ENCODE measurements around the gene TBC1D7. TPM values are rescaled to one million over a fixed set of nuclear protein-coding genes. Genes with fewer than 3 reads are reported as not detected.

The TBC1D7 gene
- total RNA-seq, 6 donors from 2014 or later = 8.1 to 32.5 (median 14.3) TPM

- no peak overlapping the region for H3K27ac ChIP-seq
- peaks cover 15 to 21% (median 19%) of the 10 kb centered on the region in 4 donors for H3K4me1 ChIP-seq
- WGBS, 2 donors = 95 to 98% methylated on average over 9 of the region's 9 CpGs
- no peak for TF ChIP-seq POLR2A (IDR thresholded peaks at IDR 0.05)
- no peak for TF ChIP-seq EP300 (IDR thresholded peaks at IDR 0.05)
- TF ChIP-seq, protein P1, sequence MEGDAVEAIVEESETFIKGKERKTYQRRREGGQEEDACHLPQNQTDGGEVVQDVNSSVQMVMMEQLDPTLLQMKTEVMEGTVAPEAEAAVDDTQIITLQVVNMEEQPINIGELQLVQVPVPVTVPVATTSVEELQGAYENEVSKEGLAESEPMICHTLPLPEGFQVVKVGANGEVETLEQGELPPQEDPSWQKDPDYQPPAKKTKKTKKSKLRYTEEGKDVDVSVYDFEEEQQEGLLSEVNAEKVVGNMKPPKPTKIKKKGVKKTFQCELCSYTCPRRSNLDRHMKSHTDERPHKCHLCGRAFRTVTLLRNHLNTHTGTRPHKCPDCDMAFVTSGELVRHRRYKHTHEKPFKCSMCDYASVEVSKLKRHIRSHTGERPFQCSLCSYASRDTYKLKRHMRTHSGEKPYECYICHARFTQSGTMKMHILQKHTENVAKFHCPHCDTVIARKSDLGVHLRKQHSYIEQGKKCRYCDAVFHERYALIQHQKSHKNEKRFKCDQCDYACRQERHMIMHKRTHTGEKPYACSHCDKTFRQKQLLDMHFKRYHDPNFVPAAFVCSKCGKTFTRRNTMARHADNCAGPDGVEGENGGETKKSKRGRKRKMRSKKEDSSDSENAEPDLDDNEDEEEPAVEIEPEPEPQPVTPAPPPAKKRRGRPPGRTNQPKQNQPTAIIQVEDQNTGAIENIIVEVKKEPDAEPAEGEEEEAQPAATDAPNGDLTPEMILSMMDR (IDR thresholded peaks at IDR 0.05) = no peak
- no peak for TF ChIP-seq POLR2AphosphoS5 (IDR thresholded peaks at IDR 0.05)
- DNase-seq (no peak), ATAC-seq (ENCODE audit: low FRiP score in 2 of 2) (no peak)
- no peaks in the 10 kb centered on the region for H3K9me3 ChIP-seq
- no peak overlapping the region for H3K4me3 ChIP-seq
- no peaks in the 10 kb centered on the region for H3K27me3 ChIP-seq
- no peaks in the 10 kb centered on the region for H3K36me3 ChIP-seq
Observed at GRCh38 chr6:13352165-13352564, 23.8 kb upstream of the TBC1D7 start.

- H3K4me3 ChIP-seq = no peak overlapping the region
- H3K27me3 ChIP-seq = no peaks in the 10 kb centered on the region
- peaks cover 15 to 21% (median 19%) of the 10 kb centered on the region in 4 donors for H3K4me1 ChIP-seq
- TF ChIP-seq POLR2A (IDR thresholded peaks at IDR 0.05) = no peak
- no peak for TF ChIP-seq EP300 (IDR thresholded peaks at IDR 0.05)
- TF ChIP-seq POLR2AphosphoS5 (IDR thresholded peaks at IDR 0.05) = no peak
- TF ChIP-seq, protein P1 (IDR thresholded peaks at IDR 0.05) = no peak
- H3K36me3 ChIP-seq = no peaks in the 10 kb centered on the region
- no peak for DNase-seq
- no peak overlapping the region for H3K27ac ChIP-seq
- WGBS, 2 donors = 79 to 90% methylated on average over 11 to 12 of the region's 12 CpGs
- no peak for ATAC-seq (ENCODE audit: low FRiP score in 2 of 2)
- H3K9me3 ChIP-seq = no peaks in the 10 kb centered on the region
Observed at GRCh38 chr6:13351271-13351670, 22.9 kb upstream of the TBC1D7 start.

GRCh38 chr6:13349811-13350506, 21.6 kb upstream of the TBC1D7 start:
- ATAC-seq (ENCODE audit: low FRiP score in 2 of 2) = no peak
- H3K4me1 ChIP-seq = peaks cover 9 to 12% (median 11%) of the 10 kb centered on the region in 4 donors
- DNase-seq = no peak
- no peak overlapping the region for H3K27ac ChIP-seq
- H3K9me3 ChIP-seq = no peaks in the 10 kb centered on the region
- 82 to 93% methylated on average over 8 of the region's 8 CpGs for WGBS, 2 donors
- TF ChIP-seq, protein P1 (IDR thresholded peaks at IDR 0.05) = no peak
- H3K36me3 ChIP-seq = no peaks in the 10 kb centered on the region
- no peak overlapping the region for H3K4me3 ChIP-seq
- no peaks in the 10 kb centered on the region for H3K27me3 ChIP-seq

GRCh38 chr6:13348334-13349113, 20.2 kb upstream of the TBC1D7 start:
- Histone ChIP-seq H3K27ac (no peak overlapping the region), H3K9me3 (no peaks in the 10 kb centered on the region), H3K4me1 (no peaks in the 10 kb centered on the region), H3K36me3 (no peaks in the 10 kb centered on the region), H3K4me3 (no peak overlapping the region), H3K27me3 (no peaks in the 10 kb centered on the region)
- ATAC-seq (ENCODE audit: low FRiP score in 2 of 2) (no peak), DNase-seq (no peak)
- 78 to 84% methylated on average over 8 of the region's 8 CpGs for WGBS, 2 donors
- TF ChIP-seq EP300 (IDR thresholded peaks at IDR 0.05) = no peak
- TF ChIP-seq, protein P1 (IDR thresholded peaks at IDR 0.05) = no peak
- no peak for TF ChIP-seq POLR2AphosphoS5 (IDR thresholded peaks at IDR 0.05)
- TF ChIP-seq POLR2A (IDR thresholded peaks at IDR 0.05) = no peak

All from upper lobe of left lung (tissue), 6 donors.